OCI-LY3 (cell line): ENCODE data around the gene TGFBR3L.

Source experiments
- CTCF ChIP-seq: fragments of 200-600, 300-600 bp; sonication (generic); IDR thresholded peaks from 2 replicates; pipeline ENCODE4 v1.5.1; 2014; ENCODE audit warnings: antibody characterized with exemption, low read length, low read depth
- EZH2phosphoT487 ChIP-seq: fragments of 200-600 bp; shearing (Covaris generic); IDR thresholded peaks from 2 replicates; pipeline ENCODE4 v1.6.1; 2018; ENCODE audit warnings: antibody characterized with exemption, mixed run types, low read depth

DNA sequence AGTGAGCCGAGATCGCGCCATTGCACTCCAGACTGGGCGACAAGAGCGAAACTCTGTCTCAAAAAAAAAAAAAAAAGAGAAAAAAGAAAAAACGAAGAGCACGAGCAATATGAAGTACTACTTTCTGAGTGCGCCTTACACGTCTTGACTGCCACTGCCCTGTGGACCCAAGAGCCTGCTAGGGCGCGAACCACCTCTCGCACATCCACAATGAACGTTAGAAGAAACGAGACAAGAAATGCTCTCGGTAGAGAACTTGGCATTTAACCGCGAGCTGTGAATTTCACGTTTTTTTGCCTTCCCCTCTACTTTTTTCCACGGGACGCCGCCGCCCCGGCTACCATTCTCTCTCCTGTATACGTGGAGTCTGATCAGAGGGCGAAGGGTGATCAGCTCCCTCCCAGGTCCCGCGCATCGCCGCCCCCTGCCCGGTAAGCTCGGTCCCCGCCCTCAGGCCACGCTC is 28.4 kb downstream of the TGFBR3L start:
- no peak for TF ChIP-seq CTCF
- no peak for TF ChIP-seq EZH2phosphoT487
